ENCODE data around the gene AKR1A1.

DNA sequence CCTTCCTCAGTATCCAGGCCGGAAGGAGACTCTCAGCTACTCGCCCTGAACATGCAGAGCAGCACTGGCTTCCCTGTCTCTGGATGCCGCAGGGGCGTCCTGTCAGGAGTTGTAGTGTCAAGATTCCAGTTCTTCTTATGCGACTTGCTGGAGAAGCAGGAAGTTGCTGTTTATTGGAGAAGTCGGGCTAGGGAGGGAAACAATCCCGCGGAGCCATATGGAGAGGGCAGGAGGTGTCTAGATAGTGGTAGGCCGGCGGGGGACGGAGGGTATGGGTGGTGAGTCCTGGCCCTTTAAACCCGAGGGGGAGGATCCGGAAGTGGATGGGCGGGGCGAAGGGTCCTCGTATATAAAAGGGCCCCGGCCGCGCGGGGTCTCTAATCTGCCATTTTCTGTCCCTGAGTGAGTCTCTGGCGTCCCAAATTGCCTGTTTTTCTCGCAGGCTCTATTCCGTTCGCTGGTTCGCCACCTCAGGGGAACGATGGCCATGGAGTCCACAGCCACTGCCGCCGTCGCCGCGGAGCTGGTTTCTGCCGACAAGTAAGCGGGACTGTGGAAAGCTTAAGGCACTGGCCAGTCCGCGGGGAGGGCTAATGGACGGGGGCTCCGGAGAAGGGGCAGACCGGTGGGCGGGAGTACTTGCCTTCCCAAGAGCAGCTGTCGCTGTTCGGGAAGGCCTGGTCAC lies 33.2 kb downstream of the AKR1A1 start, which contains the start of gene NASP:
- TF ChIP-seq POLR2A (IDR thresholded peaks at IDR 0.05) = peak; percentile 91 to 97
- TF ChIP-seq, protein P1, sequence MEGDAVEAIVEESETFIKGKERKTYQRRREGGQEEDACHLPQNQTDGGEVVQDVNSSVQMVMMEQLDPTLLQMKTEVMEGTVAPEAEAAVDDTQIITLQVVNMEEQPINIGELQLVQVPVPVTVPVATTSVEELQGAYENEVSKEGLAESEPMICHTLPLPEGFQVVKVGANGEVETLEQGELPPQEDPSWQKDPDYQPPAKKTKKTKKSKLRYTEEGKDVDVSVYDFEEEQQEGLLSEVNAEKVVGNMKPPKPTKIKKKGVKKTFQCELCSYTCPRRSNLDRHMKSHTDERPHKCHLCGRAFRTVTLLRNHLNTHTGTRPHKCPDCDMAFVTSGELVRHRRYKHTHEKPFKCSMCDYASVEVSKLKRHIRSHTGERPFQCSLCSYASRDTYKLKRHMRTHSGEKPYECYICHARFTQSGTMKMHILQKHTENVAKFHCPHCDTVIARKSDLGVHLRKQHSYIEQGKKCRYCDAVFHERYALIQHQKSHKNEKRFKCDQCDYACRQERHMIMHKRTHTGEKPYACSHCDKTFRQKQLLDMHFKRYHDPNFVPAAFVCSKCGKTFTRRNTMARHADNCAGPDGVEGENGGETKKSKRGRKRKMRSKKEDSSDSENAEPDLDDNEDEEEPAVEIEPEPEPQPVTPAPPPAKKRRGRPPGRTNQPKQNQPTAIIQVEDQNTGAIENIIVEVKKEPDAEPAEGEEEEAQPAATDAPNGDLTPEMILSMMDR (IDR thresholded peaks at IDR 0.05 in 4 of 5, conservative IDR thresholded peaks at IDR 0.05 in 1 of 5) = peak in 1 of 5 experiments; percentile 8

Data from gastrocnemius medialis (tissue), 4 donors.